Keratinocyte (primary cell): ENCODE measurements around the gene CEBPZ. TPM values are rescaled to one million over a fixed set of nuclear protein-coding genes. Genes with fewer than 3 reads are reported as not detected.

Experiments used
- DNase-seq: peaks from one replicate; pipeline ENCODE4 v3.0.0-alpha.2; 2011; ENCODE audit warnings: low read depth, missing footprints, low spot score
- FAIRE-seq: peaks from 2 replicates; lab custom pipeline; 2011; peaks lifted over from hg19 to GRCh38; lab: Jason Lieb, UNC
- H2AFZ ChIP-seq: 2 replicates; pipeline ENCODE4 v1.6.0; 2012; ENCODE audit warnings: low read length, control low read depth, inconsistent platforms; ENCODE audit not compliant: control insufficient read depth
- H3K27ac ChIP-seq: 2 replicates; pipeline ENCODE4 v1.5.1; 2011; ENCODE audit warnings: low read length; ENCODE audit not compliant: control insufficient read depth, insufficient read depth
- H3K27me3 ChIP-seq: 3 replicates; pipeline ENCODE4 v1.6.0; 2011; ENCODE audit warnings: low read length; ENCODE audit not compliant: control insufficient read depth, insufficient read depth; ENCODE audit errors: extremely low read depth
- H3K36me3 ChIP-seq, 2 experiments: 2 replicates in 1 of 2; 3 replicates in 1 of 2; pipeline ENCODE4 v1.5.1; 2011; ENCODE audit warnings: low read length in 2 of 2, mild to moderate bottlenecking in 1 of 2; ENCODE audit not compliant: control insufficient read depth in 2 of 2, insufficient read depth in 2 of 2; ENCODE audit errors: extremely low read depth in 1 of 2
- H3K4me1 ChIP-seq: 3 replicates; pipeline ENCODE4 v1.5.1; 2011; ENCODE audit warnings: low read length; ENCODE audit not compliant: control insufficient read depth, insufficient read depth; ENCODE audit errors: extremely low read depth
- H3K4me2 ChIP-seq: 3 replicates; pipeline ENCODE4 v1.6.0; 2011; ENCODE audit warnings: low read depth, low read length; ENCODE audit not compliant: control insufficient read depth, insufficient read depth; ENCODE audit errors: extremely low read depth
- H3K4me3 ChIP-seq, 3 experiments: fragments of 200-600 bp in 1 of 3; sonication (generic) in 1 of 3; 2 replicates in 2 of 3; 3 replicates in 1 of 3; pipeline ENCODE4 v1.5.1; 2011 to 2016; ENCODE audit warnings: low read length in 3 of 3, mild to moderate bottlenecking in 3 of 3, control low read depth in 2 of 3, inconsistent platforms in 1 of 3, low read depth in 1 of 3, mixed read lengths in 1 of 3, mixed run types in 1 of 3, moderate library complexity in 1 of 3; ENCODE audit not compliant: control insufficient read depth in 2 of 3, insufficient read depth in 2 of 3; ENCODE audit errors: extremely low read depth in 1 of 3
- H3K79me2 ChIP-seq: 2 replicates; pipeline ENCODE4 v1.6.0; 2012; ENCODE audit warnings: low read length; ENCODE audit not compliant: control insufficient read depth, insufficient read depth
- H3K9ac ChIP-seq: 3 replicates; pipeline ENCODE4 v1.6.0; 2011; ENCODE audit warnings: low read length; ENCODE audit not compliant: control insufficient read depth, insufficient read depth; ENCODE audit errors: extremely low read depth
- H3K9me1 ChIP-seq: 3 replicates; pipeline ENCODE4 v1.6.0; 2011; ENCODE audit warnings: low read length; ENCODE audit not compliant: control insufficient read depth, insufficient read depth; ENCODE audit errors: extremely low read depth
- H3K9me3 ChIP-seq: 2 replicates; pipeline ENCODE4 v1.5.1; 2012; ENCODE audit warnings: low read depth, low read length; ENCODE audit not compliant: control insufficient read depth
- H4K20me1 ChIP-seq: 3 replicates; pipeline ENCODE4 v1.6.0; 2011; ENCODE audit warnings: low read length; ENCODE audit not compliant: control insufficient read depth, insufficient read depth; ENCODE audit errors: extremely low read depth
- EZH2 ChIP-seq: IDR thresholded peaks from one replicate; pipeline ENCODE4 v1.6.1; 2012; ENCODE audit warnings: inconsistent platforms, mild to moderate bottlenecking, low read length, moderate library complexity
- dilution Hi-C: fragments of 300-500 bp; cut with MboI; formaldehyde crosslinking; loops from one replicate; pipeline ENCODE4 v1.7.0; 2020; ENCODE audit warnings: low sequenced_read_pairs; ENCODE audit not compliant: extremely low pct_ligation_motif_present
- polyA plus RNA-seq, 5 experiments: library from polyadenylated mRNA; depleted of rRNA in 3 of 5; stranded (reverse) in 3 of 5; stranded (forward) in 1 of 5; unstranded in 1 of 5; fragments of >200 nt; gene quantifications; 1 replicate in 1 of 5; 2 replicates in 3 of 5; 3 replicates in 1 of 5; pipeline versions ENCODE4 v1.2.1 to v1.2.3, GENCODE V29; 2011 to 2012; ENCODE audit warnings: missing spikeins in 2 of 5, low read depth in 1 of 5, low replicate concordance in 1 of 5
- TF ChIP-seq, protein P1 (sequence below), 3 experiments: IDR thresholded peaks in 1 of 3; conservative IDR thresholded peaks in 1 of 3; optimal IDR thresholded peaks in 1 of 3; 2 replicates in 2 of 3; 3 replicates in 1 of 3; pipeline versions ENCODE3 to v1.5.1; 2011; ENCODE audit warnings: low read length in 3 of 3, mild to moderate bottlenecking in 3 of 3, moderate library complexity in 2 of 3, control low read depth in 1 of 3, inconsistent platforms in 1 of 3; ENCODE audit not compliant: insufficient read depth in 2 of 3; ENCODE audit errors: extremely low read depth in 1 of 3

The CEBPZ gene
- polyA plus RNA-seq, 1 donor (not counting 4 experiments of a cell fraction or from before 2014, with no cell fraction given) = 33.8 TPM

- dilution Hi-C loops = no loop called here
These were observed 41.8 kb downstream of the CEBPZ start for GRCh38 chr2:37189452-37190153.

GRCh38 chr2:37188570-37188969 lies 42.8 kb downstream of the CEBPZ start, which contains the start of gene SULT6B1:
Gene SULT6B1, minus strand, starts transcription at chr2:37188670. Its CDS starts 30 bp downstream, at chr2:37188640.
- H3K36me3 ChIP-seq = no peaks in the 10 kb centered on the region
- TF ChIP-seq EZH2 = no peak
- TF ChIP-seq, protein P1, sequence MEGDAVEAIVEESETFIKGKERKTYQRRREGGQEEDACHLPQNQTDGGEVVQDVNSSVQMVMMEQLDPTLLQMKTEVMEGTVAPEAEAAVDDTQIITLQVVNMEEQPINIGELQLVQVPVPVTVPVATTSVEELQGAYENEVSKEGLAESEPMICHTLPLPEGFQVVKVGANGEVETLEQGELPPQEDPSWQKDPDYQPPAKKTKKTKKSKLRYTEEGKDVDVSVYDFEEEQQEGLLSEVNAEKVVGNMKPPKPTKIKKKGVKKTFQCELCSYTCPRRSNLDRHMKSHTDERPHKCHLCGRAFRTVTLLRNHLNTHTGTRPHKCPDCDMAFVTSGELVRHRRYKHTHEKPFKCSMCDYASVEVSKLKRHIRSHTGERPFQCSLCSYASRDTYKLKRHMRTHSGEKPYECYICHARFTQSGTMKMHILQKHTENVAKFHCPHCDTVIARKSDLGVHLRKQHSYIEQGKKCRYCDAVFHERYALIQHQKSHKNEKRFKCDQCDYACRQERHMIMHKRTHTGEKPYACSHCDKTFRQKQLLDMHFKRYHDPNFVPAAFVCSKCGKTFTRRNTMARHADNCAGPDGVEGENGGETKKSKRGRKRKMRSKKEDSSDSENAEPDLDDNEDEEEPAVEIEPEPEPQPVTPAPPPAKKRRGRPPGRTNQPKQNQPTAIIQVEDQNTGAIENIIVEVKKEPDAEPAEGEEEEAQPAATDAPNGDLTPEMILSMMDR (optimal IDR thresholded peaks at IDR 0.05 in 1 of 3, IDR thresholded peaks at IDR 0.05 in 1 of 3, conservative IDR thresholded peaks at IDR 0.05 in 1 of 3; ENCODE audit: extremely low read depth in 1 of 3, insufficient read depth in 2 of 3, low read length in 3 of 3) = no peak
- H3K9me1 ChIP-seq = no peaks in the 10 kb centered on the region
- H3K27ac ChIP-seq = peak within 1 kb of the TSS; percentile 58
- DNase-seq = no peak
- no peaks in the 10 kb centered on the region for H4K20me1 ChIP-seq
- no peaks in the 10 kb centered on the region for H3K79me2 ChIP-seq
- peak within 1 kb of the TSS; percentile 33 for H3K4me2 ChIP-seq
- peak within 1 kb of the TSS; percentile 84 for H2AFZ ChIP-seq
- no peak for FAIRE-seq
- dilution Hi-C loops = no loop called here
- H3K27me3 ChIP-seq = no peaks in the 10 kb centered on the region
- H3K9me3 ChIP-seq = no peaks in the 10 kb centered on the region
- H3K9ac ChIP-seq = peak within 1 kb of the TSS; percentile 15
- peaks cover 15% of the 10 kb centered on the region for H3K4me1 ChIP-seq
- no peak within 1 kb of the TSS for H3K4me3 ChIP-seq

More at GRCh38 chr2:37189452-37190153, 41.8 kb downstream of the CEBPZ start:
- no peaks in the 10 kb centered on the region for H3K79me2 ChIP-seq
- FAIRE-seq (peak; percentile 99), DNase-seq (peak; percentile 35)
- peak overlapping the region; percentile 33 for H3K4me2 ChIP-seq
- peak overlapping the region; percentile 84 for H2AFZ ChIP-seq
- no peaks in the 10 kb centered on the region for H3K9me3 ChIP-seq
- H3K27ac ChIP-seq = peak overlapping the region; percentile 58
- no peak overlapping the region for H3K4me3 ChIP-seq
- H3K9ac ChIP-seq = peak overlapping the region; percentile 15
- H3K9me1 ChIP-seq = no peaks in the 10 kb centered on the region
- TF ChIP-seq, protein P1 (optimal IDR thresholded peaks at IDR 0.05 in 1 of 3, IDR thresholded peaks at IDR 0.05 in 1 of 3, conservative IDR thresholded peaks at IDR 0.05 in 1 of 3; ENCODE audit: extremely low read depth in 1 of 3, insufficient read depth in 2 of 3, low read length in 3 of 3) = peak in 1 of 3 experiments; percentile 52
- no peak for TF ChIP-seq EZH2
- H4K20me1 ChIP-seq = no peaks in the 10 kb centered on the region
- no peaks in the 10 kb centered on the region for H3K36me3 ChIP-seq
- peaks cover 15% of the 10 kb centered on the region for H3K4me1 ChIP-seq
- no peaks in the 10 kb centered on the region for H3K27me3 ChIP-seq
